ENCODE measurements around the gene RGL1. TPM values are rescaled to one million over a fixed set of nuclear protein-coding genes. Genes with fewer than 3 reads are reported as not detected.
"Not testable (repeated sequence)": the region's sequence is repeated elsewhere in the genome, so short reads cannot be mapped to it uniquely, and the experiment has no call there.

The RGL1 gene
- total RNA-seq, 1 experiment from 2014 or later, result 0.03 TPM

- DNase-seq (ENCODE audit: low spot score), result not testable (repeated sequence)
These were observed 19.0 kb upstream of the RGL1 start for GRCh38 chr1:183785921-183786320.

- no peak for DNase-seq (ENCODE audit: low spot score)
These were observed 17.2 kb upstream of the RGL1 start for GRCh38 chr1:183787704-183788103.

GRCh38 chr1:183791319-183791718, 13.6 kb upstream of the RGL1 start:
- no peak for DNase-seq (ENCODE audit: low spot score)

- no peak for DNase-seq (ENCODE audit: low spot score)
These were observed 12.6 kb upstream of the RGL1 start for GRCh38 chr1:183792300-183792699.

- no peak for DNase-seq (ENCODE audit: low spot score)
These were observed 10.8 kb upstream of the RGL1 start for GRCh38 chr1:183794088-183794487.

- DNase-seq (ENCODE audit: low spot score), result no peak
These were observed 4.5 kb upstream of the RGL1 start for GRCh38 chr1:183800449-183800848.

DNA sequence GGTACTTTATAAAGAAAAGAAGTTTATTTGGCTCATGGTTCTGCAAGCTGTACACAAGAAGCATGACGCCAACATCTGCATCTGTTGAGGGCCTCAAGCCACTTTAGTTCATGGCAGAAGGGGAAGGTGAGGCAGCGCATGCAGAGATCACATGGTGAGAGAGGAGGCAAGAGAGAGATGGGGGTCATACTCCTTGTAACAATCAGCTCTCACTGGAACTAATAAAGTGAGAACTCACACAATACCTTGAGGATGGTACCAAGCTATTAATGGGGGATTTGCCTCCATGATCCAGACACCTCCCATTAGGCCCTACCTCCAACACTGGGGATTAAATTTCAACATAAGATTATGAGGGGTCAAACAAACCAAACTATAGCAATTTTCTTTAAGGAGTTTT, 3.3 kb upstream of the RGL1 start:
- DNase-seq (ENCODE audit: low spot score), result no peak

DNA sequence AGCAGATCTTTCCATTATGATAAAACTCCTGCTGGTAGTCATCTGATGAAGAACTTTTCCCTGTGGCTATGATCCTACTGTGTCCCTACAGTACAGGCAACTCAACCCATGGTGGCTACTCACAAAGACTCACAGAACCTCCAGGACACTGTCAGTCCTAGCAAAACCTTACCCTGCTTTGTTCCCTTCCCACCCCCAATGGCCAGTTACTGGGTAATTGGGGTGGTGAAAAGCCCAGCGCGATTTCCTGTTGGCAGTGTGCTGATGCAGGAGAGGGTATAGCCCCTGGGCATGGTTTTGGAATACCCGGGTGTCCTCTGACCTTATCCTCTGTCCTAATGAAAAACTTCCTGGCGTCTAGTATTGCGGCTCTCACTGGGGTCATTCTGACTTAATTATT, 533 bp upstream of the RGL1 start:
- DNase-seq (ENCODE audit: low spot score), result no peak

- DNase-seq (ENCODE audit: low spot score), result no peak
These were observed 1.2 kb downstream of the RGL1 start for GRCh38 chr1:183806125-183806524.

DNA sequence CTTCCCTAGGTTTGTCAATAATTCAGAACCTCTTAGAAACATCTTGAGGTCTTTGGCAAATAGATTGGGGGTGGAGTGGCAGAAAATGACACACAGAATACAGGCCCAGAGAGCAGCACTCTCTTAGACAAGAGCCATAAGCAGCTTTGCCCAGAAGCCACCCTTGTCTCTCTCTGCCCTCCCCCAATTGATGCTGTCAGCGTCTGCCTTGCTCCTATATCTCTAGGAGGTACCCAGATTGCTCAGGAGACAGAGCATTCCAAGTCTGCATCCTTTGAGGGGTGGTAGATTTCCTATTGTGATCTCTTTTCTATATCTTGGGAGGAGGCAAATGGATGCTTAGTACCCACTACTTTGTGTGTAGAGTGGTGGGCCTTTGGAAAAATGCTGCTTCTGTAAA, 1.8 kb downstream of the RGL1 start:
- no peak for DNase-seq (ENCODE audit: low spot score)

GRCh38 chr1:183807549-183808168, 2.7 kb downstream of the RGL1 start:
- DNase-seq (ENCODE audit: low spot score), result no peak

DNA sequence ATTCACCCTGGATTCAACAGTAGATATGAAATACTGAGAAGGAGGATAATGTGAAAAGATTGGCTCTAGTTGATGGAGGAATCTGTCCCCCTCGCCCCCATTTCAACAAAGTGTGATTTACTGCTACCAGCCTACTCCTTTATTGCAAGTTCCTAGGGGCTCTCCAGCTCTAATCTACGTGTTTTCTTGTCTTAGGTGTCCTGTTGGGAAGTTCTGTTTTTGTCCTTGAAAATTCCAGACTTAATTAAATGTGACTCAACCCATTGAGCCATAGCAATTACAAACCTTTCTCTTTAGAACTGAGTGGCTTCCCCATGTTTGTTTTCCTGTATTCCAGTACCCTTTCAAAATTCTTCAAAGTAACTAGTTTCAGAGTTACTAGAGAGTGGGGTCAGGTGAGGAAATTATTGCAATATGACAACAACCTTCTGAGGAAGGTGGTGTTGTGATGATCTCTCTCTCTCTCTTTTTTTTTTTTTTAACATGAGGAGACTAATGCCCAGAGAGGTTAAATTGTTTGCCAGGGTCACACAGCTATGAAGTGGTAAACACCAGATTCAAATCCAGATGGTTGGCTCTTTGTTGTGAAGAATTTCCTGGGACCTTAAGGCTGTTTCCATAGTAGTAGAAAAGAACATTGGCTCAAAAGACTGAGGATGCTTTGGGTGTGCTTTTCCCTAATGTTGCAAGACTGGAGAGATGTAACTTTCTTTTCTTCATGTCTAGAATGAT, 3.5 kb downstream of the RGL1 start:
- no peak for DNase-seq (ENCODE audit: low spot score)

- DNase-seq (ENCODE audit: low spot score), result no peak
These were observed 5.2 kb downstream of the RGL1 start for GRCh38 chr1:183810121-183810520.

GRCh38 chr1:183810756-183811544, 6.0 kb downstream of the RGL1 start:
- DNase-seq (ENCODE audit: low spot score), result no peak

GRCh38 chr1:183812128-183812527, 7.2 kb downstream of the RGL1 start:
- no peak for DNase-seq (ENCODE audit: low spot score)

GRCh38 chr1:183812686-183813569, 8.0 kb downstream of the RGL1 start:
- DNase-seq (ENCODE audit: low spot score), result no peak

- no peak for DNase-seq (ENCODE audit: low spot score)
These were observed 9.3 kb downstream of the RGL1 start for GRCh38 chr1:183814121-183814681.

DNA sequence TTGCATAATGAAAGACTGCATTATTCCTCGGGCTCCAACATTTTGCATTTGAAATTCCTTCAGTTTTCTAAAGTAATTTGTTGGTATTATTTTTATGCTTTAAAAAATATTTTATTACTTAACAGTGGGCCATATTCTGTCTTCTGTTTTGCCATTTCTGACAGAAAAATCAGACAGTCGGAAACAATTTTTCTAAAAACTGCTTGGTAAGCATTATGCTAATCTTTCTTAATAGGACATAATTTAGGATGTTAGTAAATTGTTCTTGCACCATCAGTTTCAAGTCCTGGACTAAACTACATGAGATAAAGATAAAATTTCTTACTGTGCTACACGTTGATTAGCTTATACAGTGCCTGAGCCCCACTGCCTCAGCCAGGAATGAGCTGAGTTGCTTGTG, 11.2 kb downstream of the RGL1 start:
- no peak for DNase-seq (ENCODE audit: low spot score)

DNA sequence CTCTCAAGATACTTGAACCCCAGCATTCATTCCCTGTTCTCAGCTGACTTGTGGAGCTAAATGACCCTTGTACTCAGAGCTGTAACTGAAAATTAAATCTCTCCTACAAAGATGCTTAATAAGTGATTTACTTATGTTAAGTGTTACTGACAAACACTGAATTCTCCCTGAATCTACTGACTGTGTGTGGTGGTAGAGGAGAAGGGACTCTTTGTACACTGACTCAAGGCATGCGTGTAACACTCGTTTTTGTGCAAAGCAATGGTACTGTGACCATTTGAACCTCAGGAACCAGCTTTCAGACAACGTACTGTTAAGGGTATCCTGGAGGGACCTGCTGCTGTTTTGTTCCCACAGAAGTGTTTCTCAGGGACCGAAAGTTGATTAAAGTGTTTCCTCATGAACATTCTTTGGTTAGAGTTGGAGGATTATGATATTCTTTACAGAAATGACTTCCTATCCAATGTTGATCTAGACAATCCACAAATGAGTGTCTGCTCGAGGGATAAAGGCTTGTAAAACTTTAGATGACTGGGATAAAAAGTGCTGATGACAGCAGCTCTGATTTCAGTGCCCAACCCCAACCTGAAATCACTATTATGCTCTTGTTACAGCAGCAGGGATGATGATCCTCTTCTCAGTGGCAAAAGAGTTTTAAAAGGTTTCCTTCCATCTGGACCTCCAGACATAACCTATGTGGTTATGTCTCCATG, 12.8 kb downstream of the RGL1 start:
- DNase-seq (ENCODE audit: low spot score), result no peak

DNA sequence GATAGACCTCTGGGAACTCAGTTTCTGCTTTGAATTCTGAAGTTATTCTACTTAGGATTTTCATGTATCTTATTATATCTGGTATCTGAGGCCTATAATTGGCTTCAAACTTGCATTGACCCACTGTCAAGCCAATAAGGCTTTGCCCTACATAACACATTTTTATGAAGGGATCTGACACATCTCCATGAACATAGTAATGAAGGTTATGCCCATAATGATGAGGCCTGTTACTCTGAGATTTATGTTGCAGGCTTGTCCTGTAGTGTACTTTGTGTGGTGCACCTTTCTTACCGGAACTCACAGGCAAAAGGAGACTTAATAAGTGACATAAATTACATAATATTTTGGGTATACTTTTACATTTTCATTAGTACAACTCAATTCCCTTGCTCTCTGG, 14.1 kb downstream of the RGL1 start:
- DNase-seq (ENCODE audit: low spot score), result no peak

Data from HT-29 (cell line).